HG03442 (cell line): ENCODE measurements around the gene MCFD2.

Experiments
- ATAC-seq: cut with Tn5 transposase; IDR thresholded peaks from one replicate; pipeline ENCODE4 v1.9.1; 2021; ENCODE audit warnings: mild to moderate bottlenecking, moderate library complexity; ENCODE audit not compliant: unreplicated experiment

Gene MCFD2

DNA sequence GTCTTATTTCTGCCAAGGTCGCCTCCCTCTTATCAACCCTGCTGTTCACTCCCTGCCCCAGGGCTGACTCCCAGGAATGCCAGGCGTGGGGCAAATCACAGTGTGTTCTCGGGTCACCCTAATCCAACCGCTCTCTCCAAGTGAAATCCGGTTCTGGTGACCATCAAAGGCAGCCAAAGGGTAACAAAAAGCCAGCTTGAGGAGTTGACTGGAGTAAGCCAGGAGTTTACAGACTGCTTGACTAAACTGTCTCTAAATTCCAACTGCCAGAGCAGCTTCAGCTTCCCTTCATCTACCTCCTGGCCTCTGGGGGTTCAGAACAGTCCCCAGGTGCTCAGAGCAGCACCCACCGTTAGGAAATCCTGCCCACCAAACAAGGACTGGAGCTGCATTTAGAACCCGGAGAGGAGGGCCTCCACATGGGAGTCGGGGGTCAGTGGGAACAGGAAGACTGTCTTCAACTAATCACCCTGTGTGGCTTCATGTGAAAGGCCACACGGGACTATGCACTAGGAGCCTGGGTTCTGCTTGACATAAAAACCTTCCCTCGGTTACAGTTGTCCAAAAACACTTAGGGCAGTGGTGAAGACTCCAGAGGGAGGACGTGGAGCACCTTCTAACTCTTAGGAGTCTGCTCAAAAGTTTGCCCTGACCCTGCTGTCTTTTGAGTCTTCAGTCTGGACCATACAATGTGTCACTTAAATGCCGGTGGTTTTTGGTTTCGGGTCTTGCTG lies 24.2 kb upstream of the MCFD2 start:
- ATAC-seq, result no peak

DNA sequence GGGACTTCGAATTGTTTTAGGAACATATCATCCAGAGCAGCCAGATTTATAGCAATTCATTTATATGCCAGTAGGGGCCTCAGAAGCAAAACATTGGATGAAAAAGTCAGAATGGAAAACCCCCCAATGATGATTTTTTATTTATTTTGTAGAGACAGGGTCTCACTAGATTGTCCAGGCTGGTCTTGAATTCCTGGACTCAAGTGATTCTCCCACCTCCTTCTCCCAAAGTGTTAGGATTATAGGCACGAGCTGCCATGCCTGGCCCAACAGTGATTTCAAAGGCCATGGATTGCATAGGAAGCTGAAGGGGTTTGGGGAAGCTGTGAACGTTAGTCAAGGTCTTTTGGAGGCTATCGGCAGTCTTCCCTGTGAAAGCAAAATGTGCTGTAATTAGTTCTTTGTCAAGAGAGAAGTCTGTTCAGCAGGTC lies 21.9 kb upstream of the MCFD2 start:
- ATAC-seq, result no peak

DNA sequence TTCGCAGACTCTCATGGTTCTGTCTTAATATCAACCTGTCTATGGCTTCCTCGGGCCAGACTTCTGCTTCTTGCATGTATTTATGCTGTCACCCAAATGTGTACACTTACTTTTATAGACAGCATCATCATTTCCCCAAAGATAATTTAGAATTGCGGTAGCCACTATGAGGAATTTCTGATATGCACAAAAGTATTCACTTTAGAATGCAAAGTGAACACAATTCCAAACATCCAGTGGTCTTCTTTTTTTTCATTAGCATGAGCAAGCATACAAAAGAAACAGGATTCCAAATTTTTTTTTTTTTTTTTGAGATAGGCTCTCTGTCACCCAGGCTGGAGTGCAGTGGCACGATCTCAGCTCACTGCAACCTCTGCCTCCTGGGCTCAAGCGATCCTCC lies 21.0 kb upstream of the MCFD2 start:
- ATAC-seq, result no peak

DNA sequence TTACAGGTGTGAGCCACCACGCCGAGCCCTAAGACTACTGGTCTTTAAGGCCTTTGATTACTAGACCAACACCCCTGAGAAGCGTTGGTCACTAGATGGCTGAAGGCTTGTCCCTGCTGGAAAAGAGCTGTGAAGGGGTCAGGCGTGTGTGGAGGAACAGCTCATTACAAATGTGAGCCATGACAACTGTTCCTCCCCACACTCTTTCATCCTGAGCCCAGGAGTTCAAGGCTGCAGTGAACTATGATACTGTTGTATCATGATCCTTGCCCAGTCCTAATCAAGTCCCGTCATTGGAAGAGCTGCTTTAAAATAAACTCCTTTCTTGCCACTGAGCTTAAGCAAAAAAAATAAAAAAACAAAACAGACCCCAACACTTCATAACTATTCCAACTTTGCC lies 19.5 kb upstream of the MCFD2 start:
- ATAC-seq, result no peak

DNA sequence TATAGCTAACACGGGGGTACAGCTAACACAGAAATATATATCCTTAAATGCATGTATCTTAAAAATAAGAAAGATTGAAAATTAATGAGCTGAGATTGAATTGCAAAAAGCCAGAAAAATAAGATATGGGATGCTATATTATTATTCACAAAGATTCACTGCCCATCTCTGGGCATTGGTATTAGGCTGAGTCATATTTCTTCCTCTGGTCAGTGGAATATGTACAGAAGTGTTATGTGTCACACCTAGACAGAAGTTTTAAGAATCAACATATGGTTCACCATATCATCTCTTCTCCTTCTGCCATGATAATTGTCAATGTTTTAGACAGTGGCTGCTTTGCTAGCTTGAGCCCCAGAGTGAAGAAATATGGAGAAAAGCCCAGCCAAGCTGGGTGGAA lies 14.0 kb upstream of the MCFD2 start:
- ATAC-seq, result no peak

DNA sequence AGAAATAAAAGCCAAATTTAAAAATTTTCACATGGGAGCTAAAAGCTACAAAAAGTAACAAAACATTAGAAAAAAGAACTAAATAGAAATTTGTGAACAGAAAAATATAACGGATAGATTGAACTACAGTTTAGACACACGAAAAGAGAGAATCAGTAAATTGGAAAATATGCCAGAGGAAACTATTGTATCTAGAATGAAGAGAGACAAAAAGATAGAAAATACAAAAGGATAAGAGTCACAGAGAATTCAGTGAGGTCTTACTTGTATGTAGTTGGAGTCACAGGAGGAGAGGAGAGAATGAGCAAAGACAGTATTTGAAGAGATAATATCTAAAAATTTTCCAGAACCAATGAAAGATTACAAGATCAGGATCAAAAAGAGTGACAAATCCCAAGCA lies 11.3 kb upstream of the MCFD2 start:
- ATAC-seq, result no peak

DNA sequence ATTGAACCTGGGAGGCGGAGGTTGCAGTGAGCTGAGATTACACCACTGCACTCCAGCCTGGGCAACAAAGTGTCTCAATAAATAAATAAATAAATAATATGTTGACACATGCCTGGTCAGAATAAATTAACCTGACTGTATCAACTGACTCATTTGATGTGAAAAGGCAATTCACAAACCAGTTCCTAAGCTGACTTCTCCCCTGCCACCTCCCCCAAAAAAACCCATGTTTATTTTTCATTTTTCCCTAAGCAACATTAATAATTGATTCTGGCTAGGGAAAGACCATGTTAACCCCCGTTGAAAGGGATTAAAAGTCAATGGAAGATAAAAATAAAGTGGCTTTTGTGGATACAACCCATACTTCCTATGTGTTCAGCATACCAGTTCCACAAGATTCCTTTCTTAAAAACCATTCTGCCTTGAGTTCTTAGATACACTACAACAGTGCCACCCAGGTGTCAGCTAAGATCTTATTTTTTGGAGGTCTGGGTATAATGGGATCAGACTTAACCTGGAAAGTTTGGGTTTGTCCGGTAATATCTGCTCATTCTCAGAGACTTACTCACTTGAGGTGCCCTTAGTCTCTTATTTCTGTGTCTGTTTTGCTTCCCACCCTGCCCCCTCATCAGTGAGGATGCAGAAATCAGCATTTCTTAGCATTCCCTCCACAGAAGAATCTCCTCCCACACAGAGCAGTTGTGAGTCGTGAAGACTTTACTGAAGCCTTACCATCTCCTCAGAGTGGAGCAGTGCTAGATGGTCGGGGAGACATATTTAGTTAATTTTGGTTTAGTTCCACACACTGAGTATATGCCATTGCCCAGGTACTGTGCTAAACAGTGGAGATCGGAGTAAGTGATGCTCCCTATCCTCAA lies 10.1 kb upstream of the MCFD2 start:
- ATAC-seq, result no peak

DNA sequence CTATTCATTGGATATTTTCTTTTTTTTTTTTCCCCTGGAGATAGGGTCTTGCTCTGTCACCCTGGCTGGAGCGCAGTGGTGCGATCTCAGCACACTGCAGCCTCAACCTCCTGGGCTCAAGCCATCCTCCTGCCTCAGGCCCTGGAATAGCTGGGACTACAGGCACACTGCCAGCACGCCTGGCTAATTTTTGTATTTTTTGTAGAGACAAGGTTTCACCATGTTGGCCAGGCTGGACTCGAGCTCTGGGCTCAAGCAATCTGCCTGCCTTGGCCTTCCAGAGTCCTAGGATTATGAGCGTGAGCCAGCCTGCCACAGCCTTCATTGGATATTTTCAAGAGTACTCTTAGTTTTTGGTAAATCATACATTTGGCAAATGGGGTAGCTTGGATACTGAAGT lies 9.0 kb upstream of the MCFD2 start:
- ATAC-seq, result no peak

DNA sequence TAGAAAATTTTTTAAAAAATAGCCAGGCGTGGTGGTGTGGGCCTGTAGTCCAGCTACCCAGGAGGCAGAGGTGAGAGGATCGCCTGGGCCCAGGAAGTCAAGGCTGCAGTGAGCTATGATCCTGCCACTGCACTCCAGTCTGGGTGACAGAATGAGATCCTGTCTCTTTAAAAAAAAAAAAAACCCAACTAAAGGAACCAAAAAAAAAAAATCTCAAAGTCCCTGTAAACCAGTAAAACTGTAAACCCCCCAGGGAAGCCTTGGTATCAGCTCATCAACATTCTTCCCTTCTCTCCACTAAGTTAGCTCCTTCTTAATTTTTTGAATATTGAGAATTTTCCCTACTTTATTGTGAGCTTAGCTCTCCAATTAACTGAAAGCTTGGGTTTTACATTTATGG lies 8.4 kb upstream of the MCFD2 start:
- no peak for ATAC-seq

DNA sequence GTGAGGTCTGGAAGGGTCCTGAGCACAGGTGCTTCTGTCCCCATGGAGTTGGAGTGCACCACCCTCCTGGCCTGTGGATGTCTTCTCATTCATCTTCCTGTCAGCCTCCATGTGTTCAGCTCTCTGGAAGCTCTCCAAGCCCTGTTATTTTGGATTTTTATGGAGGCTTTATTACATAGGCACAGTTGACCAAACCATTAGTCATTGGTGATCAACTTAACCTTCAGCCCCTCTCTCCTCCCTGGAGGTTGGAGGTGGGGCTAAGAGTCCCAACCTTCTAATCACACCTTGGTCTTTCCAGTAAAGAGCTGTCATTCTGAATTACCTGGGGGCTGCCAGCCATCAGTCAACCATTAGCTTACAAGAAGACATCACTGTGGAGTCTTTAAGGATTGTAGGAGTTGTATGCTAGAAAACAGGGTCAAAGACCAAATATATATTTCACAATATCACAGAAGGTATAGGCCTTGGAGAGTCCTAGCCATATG lies 7.5 kb upstream of the MCFD2 start:
- no peak for ATAC-seq

DNA sequence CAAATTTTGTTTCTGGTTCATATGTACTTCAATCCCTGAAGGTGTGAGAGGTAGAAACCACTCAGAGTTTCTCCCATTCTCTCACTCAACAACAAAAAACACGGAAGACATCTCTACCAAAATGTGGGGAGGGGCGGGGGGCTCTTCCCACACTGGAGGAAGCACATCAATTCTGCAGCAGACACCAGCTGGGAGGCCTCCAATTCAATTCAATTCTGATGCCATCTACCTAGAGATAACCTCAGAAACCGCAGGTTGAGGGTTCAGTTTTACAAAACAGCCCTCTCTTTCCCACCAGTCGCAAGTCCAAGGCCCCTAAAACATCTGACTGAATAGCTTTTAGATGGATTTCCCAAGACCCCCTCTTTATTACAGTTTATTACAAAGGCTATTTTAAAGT lies 7.0 kb upstream of the MCFD2 start:
- ATAC-seq, result no peak

DNA sequence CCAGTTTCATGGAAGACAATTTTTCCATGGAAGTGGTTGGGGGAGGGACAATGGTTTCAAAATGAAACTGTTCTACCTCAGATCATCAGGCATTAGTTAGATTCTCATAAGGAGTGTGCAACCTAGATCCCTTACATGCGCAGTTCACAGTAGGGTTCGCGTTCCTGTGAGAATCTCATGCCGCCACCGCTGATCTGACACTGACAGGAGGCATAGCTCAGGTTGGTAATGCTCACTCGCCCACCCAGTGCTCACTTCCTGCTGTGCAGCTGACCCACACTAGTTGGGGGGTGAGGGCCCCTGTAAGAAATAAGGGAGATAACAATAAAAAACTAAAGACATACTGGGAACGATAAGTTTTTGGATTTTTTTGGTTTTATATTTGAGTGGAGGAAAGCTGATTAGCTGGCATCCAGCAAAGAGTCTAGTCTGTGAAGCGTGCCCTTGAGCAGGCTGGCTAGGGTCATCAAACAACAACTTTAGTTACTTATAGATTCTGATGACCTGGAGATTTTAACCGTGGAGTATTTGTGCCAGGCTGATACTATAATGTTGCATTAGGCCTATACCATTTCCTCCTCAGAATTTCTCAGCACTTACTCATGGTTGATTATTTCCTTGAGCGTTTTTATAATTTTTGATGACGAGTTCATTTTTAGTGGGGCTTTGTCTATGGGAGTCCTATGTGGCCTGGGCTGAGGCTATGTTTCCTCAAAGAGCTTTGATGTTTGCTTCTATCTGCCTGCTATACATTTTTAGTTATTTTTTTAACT lies 6.3 kb upstream of the MCFD2 start:
- no peak for ATAC-seq

DNA sequence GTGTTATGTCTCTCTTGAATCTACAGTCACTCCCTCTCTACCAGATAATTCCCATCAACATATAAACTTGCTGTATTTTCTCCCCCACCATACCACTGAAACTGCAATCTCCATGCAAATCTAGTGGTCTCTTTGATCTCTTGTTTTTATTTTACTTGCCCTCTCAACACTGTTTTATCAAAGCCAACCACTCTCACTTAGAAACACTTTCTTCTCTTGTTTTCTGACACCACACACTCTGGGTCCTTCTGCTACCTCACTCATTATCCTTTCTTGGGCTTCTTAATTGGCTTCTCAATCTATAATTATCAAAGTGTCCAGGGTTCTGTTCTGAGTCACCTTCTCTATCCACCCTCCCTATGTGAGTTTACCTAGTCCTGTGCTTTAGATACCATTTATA lies 2.0 kb upstream of the MCFD2 start:
- ATAC-seq, result no peak

DNA sequence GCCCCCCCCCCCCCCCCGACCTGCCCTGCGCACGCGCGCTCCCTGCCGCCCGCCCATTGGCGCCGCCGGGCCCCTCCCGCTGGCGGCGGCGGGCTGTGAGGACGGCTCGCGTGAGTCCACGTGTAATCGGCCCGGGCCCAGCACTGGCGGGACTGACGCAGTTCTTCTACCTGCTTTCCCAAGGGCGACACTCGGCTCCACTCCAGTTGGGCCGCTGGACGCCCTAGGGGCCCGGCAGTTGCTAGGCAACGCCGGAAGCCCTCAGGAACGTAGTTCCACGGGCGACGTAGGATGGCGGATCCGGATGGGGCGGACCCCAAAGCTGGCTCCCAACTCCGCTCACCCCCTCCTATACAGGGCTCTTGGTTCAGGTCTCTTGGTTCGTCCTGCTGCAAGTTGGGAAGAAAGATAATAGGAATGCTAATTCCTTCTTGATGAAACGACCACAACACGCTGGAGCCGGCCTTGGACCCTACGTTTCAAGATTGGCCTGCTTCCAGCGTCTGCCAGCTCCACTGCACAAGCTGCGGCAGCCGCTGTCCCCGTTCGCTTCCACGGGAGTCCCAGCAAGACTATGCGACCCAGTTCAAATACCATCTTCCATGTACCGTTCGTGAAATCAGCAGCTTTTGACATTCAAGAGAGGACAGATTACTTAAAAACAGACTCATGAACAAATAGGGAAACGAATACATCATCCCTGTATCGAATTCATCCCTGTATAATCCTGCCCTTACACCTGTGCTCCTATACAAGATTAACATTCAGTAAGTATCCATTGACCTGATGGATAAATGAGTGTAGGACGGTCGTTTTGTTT lies 415 bp upstream of the MCFD2 start:
- ATAC-seq, result peak; percentile 83

DNA sequence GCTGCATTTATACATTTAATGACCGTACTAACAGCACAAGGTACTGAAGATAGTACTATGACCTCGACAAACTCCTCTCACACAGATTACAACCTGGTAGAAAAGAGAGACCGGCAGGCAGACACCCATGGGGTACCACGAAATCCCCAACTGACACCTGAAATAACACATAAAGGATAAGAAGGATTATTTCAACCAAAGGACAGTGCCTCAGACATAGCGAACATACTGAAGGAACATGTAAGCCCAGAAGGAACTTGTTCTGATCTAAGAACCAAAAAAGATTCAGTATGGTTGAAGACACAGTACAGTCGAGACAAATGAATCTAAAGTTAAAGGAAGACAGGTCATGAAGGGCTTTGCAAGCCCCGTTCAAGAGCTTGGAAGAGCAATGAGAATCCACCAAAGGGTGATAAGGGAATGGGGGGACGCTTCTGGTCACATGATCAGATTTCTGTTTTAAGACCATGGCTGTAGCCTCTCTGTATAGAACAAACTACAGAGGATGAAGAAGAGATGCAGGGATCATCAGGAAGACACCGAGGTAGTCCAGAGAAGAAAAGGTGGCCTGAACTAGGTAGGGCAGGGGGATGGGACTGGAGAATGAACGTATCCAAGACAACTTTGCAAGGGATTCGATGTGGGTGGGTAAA lies 902 bp downstream of the MCFD2 start:
- no peak for ATAC-seq

DNA sequence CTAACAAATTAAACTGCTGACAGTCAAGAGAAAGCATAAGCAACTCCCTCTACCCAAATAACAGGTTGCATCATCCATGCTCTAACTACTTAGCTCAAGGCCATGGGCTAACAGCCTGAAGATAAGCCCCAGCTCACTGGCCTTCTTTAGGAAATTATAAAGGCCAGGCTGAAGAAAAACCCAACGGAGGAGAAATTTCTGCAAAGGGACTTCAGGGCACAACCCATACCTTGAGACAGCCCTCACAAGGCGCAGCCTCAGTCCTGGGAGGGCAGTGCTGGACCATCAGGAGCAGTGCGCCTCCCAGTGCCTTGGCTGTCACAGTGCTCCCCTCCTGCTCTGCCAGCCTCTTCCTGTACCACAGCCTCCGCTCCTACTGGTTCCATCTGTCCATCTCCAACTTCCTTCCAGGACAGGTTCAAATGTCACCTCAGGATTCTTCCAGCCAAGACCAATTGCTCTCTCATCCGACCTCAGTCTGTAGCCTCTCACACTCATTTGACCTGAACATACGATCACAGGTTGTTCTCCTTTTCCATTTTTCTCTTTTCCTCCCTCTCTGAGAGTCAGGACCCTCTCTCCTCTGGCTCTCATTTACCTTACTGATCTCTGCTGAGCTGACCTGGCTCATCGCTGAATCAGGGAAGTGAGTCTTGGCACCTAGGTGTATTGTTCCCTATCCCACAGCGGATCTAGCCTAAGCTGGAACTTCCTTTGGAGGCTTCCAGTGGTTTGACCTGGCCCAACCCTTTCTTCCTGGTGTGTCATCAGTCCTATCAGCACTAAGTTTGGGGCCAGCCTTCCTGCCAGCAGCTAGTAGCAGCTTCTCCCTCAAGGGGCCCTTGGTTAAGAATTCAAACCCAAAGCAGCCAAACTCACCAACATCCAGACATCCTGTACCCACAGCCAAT lies 1.9 kb downstream of the MCFD2 start:
- no peak for ATAC-seq

DNA sequence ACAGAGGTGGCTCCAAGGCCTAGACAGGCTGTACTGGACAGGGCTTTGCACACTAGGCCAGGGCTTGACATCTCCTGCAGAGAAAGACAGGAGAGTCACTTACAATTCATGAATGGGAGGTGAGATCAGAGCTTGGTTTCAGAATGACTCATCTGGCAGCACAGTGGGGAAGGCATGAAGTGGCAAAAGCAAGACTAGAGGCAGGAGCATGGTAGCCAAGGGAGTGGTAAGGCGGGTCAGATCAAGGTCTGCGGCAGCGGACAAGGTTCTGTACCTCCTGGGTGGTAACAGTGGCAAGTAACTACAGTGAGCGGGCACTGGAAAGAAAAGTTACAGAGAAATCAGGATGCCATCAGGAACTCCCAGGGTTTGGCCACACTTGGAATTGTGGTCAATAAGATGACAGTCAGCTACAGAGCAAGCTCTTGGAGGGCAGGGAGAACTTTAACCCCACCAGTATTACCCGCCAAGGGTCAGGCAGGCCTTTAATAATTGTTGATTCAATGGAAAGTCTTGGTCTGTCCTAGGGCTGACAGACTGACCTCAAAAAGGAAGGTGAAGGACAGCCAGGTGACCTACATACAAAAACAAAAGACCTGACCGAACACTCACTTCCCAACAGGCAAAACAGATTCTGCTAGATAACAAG lies 5.7 kb downstream of the MCFD2 start:
- peak; percentile 90 for ATAC-seq

DNA sequence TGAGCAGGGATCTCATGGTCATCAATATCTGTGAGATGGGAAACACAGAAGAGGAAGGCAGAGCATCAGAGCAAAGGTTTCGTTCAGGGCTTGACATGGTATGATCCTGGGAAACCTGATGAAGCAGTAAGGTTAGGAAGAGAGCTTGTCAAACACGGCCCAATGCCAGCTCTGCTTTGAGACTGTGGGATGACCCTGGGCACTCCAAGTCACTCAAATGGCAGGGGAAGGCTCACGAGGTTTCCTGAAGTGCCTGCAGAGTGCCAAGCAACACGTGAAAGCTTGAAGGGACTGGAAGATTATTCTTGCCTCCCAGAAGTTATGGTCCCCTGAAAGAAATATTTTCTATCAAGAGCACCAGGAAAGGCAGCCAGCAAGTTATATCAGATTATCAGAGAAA lies 6.5 kb downstream of the MCFD2 start:
- ATAC-seq, result no peak
